ENCODE measurements around the gene ADAM22. TPM values are rescaled to one million over a fixed set of nuclear protein-coding genes. Genes with fewer than 3 reads are reported as not detected.

Gene ADAM22
- total RNA-seq, 4 donors from 2014 or later, result 3.6 to 8.6 (median 5.1) TPM

DNA sequence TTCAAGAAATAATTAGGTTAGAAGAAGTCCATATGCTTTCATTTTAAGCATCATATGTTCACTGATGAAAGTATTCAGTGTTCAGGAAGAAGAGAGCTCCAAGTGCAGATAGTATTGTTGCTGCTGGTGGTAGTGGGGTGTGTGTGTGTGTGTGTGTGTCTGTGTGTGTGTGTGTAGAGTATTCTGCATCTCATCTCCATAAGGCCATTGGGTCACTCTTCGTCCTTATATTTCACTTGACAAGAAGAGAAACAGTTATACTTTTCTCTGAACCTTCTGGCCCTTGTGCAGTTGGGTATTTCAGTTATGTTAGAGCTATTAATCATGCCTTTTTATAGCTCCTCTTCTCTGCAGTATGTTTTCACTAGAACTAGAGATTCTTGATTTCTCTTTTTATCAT is 26.2 kb downstream of the ADAM22 start:
- Histone ChIP-seq H3K27ac (no peak overlapping the region), H3K4me1 (no peaks in the 10 kb centered on the region), H3K4me3 (no peak overlapping the region), H3K27me3 (no peaks in the 10 kb centered on the region), H3K36me3 (no peaks in the 10 kb centered on the region), H3K9me3 (peaks cover 0 to 4% (median 0%) of the 10 kb centered on the region in 4 donors)
- WGBS, 2 donors, result 46 to 50% methylated on average over 1 of the region's 1 CpG
- DNase-seq (ENCODE audit: low spot score in 2 of 2), result no peak
- TF ChIP-seq CTCF (IDR thresholded peaks at IDR 0.05) (no peak), POLR2A (IDR thresholded peaks at IDR 0.05) (no peak), EP300 (IDR thresholded peaks at IDR 0.05) (no peak)

- Histone ChIP-seq H3K9me3 (no peaks in the 10 kb centered on the region), H3K27ac (no peak overlapping the region), H3K4me3 (no peak overlapping the region), H3K4me1 (no peaks in the 10 kb centered on the region), H3K36me3 (no peaks in the 10 kb centered on the region), H3K27me3 (no peaks in the 10 kb centered on the region)
- no peak for TF ChIP-seq POLR2A (IDR thresholded peaks at IDR 0.05)
- no peak for TF ChIP-seq CTCF (IDR thresholded peaks at IDR 0.05)
- no peak for TF ChIP-seq EP300 (IDR thresholded peaks at IDR 0.05)
- WGBS, 2 donors, result 75 to 83% methylated on average over 1 of the region's 1 CpG
- DNase-seq (ENCODE audit: low spot score in 2 of 2), result no peak
Observed at GRCh38 chr7:87961754-87962153, 27.7 kb downstream of the ADAM22 start.

DNA sequence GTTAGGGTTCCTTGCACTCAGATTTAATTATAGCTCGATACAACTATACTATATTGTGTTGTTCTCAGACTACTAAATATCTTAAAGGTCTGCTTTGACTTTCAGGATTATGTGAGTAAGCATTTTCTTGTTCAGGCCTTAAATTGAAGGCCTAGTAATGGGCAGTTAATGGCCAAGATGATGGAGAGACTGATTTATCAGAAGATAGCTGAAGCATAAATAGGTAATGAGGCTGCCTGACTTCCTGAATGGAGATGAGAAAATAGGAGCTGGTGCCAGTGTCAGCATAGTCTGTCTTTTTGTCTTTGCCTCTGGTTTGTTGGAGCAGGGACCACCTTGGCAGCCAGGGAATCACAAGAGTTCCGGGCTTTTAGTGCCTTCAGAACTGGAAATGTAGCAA is 32.2 kb downstream of the ADAM22 start:
- no peak for TF ChIP-seq EP300 (IDR thresholded peaks at IDR 0.05)
- no peak for TF ChIP-seq POLR2A (IDR thresholded peaks at IDR 0.05)
- TF ChIP-seq CTCF (IDR thresholded peaks at IDR 0.05), result no peak
- Histone ChIP-seq H3K27me3 (no peaks in the 10 kb centered on the region), H3K4me1 (no peaks in the 10 kb centered on the region), H3K4me3 (no peak overlapping the region), H3K36me3 (no peaks in the 10 kb centered on the region), H3K9me3 (no peaks in the 10 kb centered on the region), H3K27ac (no peak overlapping the region)
- 89 to 92% methylated on average over 2 of the region's 2 CpGs for WGBS, 2 donors
- DNase-seq (ENCODE audit: low spot score in 2 of 2), result no peak

DNA sequence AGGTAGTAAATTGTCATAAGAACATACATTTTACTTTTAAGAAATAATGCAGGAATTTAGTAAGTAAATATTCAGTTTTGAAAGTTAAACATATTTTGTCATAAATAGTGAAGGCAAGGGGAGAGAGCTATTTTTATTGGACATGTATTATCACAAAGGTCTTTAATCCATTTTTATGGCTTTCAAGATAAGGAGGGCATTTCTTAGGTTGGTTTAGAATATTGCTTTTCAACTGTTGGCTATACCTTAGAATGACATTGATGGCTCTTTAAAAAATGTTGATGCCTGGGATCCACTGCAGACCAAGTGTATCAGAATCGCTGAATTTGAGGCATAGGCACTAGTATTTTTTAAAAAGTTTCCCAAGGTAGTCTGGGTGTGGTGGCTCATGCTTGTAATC is 34.0 kb downstream of the ADAM22 start:
- no peaks in the 10 kb centered on the region for H3K4me1 ChIP-seq
- 86 to 100% methylated on average over 1 of the region's 1 CpG for WGBS, 2 donors

GRCh38 chr7:87982116-87982515 is 48.1 kb downstream of the ADAM22 start:
- no peaks in the 10 kb centered on the region for H3K36me3 ChIP-seq
- TF ChIP-seq POLR2A (IDR thresholded peaks at IDR 0.05), result no peak
- TF ChIP-seq EP300 (IDR thresholded peaks at IDR 0.05), result no peak
- no peak for TF ChIP-seq CTCF (IDR thresholded peaks at IDR 0.05)
- 69 to 75% methylated on average over 3 of the region's 3 CpGs for WGBS, 2 donors

More for the DNA sequence above, 34.0 kb downstream of the ADAM22 start:
- H3K27me3 ChIP-seq, result no peaks in the 10 kb centered on the region
- no peak overlapping the region for H3K27ac ChIP-seq
- no peak overlapping the region for H3K4me3 ChIP-seq
- no peaks in the 10 kb centered on the region for H3K9me3 ChIP-seq
- no peaks in the 10 kb centered on the region for H3K36me3 ChIP-seq
- no peak for TF ChIP-seq CTCF (IDR thresholded peaks at IDR 0.05)
- no peak for TF ChIP-seq POLR2A (IDR thresholded peaks at IDR 0.05)
- TF ChIP-seq EP300 (IDR thresholded peaks at IDR 0.05), result no peak
- DNase-seq (ENCODE audit: low spot score in 2 of 2), result no peak

More at GRCh38 chr7:87982116-87982515, 48.1 kb downstream of the ADAM22 start:
- no peak overlapping the region for H3K27ac ChIP-seq
- H3K4me3 ChIP-seq, result no peak overlapping the region
- no peaks in the 10 kb centered on the region for H3K9me3 ChIP-seq
- H3K4me1 ChIP-seq, result no peaks in the 10 kb centered on the region
- no peaks in the 10 kb centered on the region for H3K27me3 ChIP-seq
- no peak for DNase-seq (ENCODE audit: low spot score in 2 of 2)
